Type B pancreatic cell (in vitro differentiated cells): Measurements from ENCODE around the gene KISS1R. TPM values are rescaled to one million over a fixed set of nuclear protein-coding genes. Genes with fewer than 3 reads are reported as not detected.

Experiments
- DNase-seq: peaks from one replicate; pipeline ENCODE4 v3.0.0; 2021; ENCODE audit warnings: mixed read lengths; ENCODE audit not compliant: unreplicated experiment; ENCODE audit errors: extremely low spot score
- H3K27ac Mint-ChIP-seq: 2 replicates; pipeline ENCODE4 v1.8.0; 2021; ENCODE audit warnings: mild to moderate bottlenecking, mixed read lengths
- H3K27me3 Mint-ChIP-seq: 2 replicates; pipeline ENCODE4 v1.8.0; 2021; ENCODE audit warnings: mixed read lengths
- H3K36me3 Mint-ChIP-seq: 2 replicates; pipeline ENCODE4 v1.8.0; 2021; ENCODE audit warnings: mixed read lengths
- H3K4me1 Mint-ChIP-seq: one replicate; pipeline ENCODE4 v1.8.0; 2021; ENCODE audit warnings: mixed read lengths; ENCODE audit not compliant: unreplicated experiment
- H3K4me3 Mint-ChIP-seq: 2 replicates; pipeline ENCODE4 v1.8.0; 2021; ENCODE audit warnings: mild to moderate bottlenecking, mixed read lengths
- H3K9me3 Mint-ChIP-seq: 2 replicates; pipeline ENCODE4 v1.8.0; 2021; ENCODE audit warnings: mixed read lengths
- total RNA-seq: library from RNA; stranded (reverse); gene quantifications from 2 replicates; pipeline ENCODE4 v1.2.1, GENCODE V29; 2021; ENCODE audit warnings: low replicate concordance
- TF ChIP-seq, protein P1 (sequence below): fragments of 200-600 bp; sonication (generic); conservative IDR thresholded peaks from 2 replicates; pipeline ENCODE4 v1.5.0; 2021; ENCODE audit warnings: antibody characterized with exemption, mild to moderate bottlenecking

Gene KISS1R
- total RNA-seq, 1 donor from 2014 or later: 1.2 TPM

DNA sequence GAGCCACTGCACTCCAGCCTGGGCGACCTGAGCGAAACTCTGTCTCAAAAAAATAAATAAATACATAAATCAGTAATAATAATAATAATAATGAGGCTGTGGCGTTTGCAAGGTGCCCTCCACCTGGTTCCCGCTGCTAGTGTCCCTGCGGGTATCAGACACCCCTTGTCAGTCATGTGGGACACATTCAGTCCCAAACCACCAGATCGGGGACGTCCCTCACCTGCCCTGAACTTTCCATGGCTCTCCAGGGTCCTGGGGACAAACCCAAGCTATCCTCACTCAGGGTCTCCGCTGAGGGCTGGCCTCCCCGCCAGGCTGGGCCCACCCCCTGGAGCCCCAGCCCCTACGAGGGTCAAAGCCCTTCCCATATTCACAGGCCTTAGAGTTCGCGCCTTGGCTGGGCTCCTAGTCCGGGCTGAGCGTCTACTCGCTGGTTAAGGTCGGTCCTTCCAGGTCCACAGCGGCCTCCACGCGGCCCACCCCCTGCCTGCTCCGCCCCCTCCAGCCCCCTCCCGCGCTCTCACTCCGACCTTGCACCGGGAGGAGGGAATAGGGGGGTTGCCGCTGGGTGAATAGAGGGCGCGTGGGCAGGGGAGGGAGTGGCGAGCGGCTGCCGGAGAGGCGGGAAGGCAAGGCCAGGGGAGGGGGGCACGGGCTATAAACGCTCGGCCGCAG is 349 bp upstream of the KISS1R start:
- Mint-ChIP-seq H3K4me1 (peaks cover 1% of the 10 kb centered on the region), H3K36me3 (no peaks in the 10 kb centered on the region), H3K4me3 (no peak overlapping the region), H3K27me3 (peaks cover 28% of the 10 kb centered on the region), H3K27ac (no peak overlapping the region), H3K9me3 (no peaks in the 10 kb centered on the region)
- TF ChIP-seq, protein P1, sequence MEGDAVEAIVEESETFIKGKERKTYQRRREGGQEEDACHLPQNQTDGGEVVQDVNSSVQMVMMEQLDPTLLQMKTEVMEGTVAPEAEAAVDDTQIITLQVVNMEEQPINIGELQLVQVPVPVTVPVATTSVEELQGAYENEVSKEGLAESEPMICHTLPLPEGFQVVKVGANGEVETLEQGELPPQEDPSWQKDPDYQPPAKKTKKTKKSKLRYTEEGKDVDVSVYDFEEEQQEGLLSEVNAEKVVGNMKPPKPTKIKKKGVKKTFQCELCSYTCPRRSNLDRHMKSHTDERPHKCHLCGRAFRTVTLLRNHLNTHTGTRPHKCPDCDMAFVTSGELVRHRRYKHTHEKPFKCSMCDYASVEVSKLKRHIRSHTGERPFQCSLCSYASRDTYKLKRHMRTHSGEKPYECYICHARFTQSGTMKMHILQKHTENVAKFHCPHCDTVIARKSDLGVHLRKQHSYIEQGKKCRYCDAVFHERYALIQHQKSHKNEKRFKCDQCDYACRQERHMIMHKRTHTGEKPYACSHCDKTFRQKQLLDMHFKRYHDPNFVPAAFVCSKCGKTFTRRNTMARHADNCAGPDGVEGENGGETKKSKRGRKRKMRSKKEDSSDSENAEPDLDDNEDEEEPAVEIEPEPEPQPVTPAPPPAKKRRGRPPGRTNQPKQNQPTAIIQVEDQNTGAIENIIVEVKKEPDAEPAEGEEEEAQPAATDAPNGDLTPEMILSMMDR: no peak
- peak; percentile 70 for DNase-seq

- Mint-ChIP-seq H3K9me3 (no peaks in the 10 kb centered on the region), H3K27ac (no peak overlapping the region), H3K4me3 (peak overlapping the region; percentile 70), H3K27me3 (peaks cover 28% of the 10 kb centered on the region), H3K36me3 (no peaks in the 10 kb centered on the region), H3K4me1 (peaks cover 5% of the 10 kb centered on the region)
- no peak for DNase-seq
- TF ChIP-seq, protein P1: no peak
Measured at GRCh38 chr19:918152-918437, 962 bp downstream of the KISS1R start.

DNA sequence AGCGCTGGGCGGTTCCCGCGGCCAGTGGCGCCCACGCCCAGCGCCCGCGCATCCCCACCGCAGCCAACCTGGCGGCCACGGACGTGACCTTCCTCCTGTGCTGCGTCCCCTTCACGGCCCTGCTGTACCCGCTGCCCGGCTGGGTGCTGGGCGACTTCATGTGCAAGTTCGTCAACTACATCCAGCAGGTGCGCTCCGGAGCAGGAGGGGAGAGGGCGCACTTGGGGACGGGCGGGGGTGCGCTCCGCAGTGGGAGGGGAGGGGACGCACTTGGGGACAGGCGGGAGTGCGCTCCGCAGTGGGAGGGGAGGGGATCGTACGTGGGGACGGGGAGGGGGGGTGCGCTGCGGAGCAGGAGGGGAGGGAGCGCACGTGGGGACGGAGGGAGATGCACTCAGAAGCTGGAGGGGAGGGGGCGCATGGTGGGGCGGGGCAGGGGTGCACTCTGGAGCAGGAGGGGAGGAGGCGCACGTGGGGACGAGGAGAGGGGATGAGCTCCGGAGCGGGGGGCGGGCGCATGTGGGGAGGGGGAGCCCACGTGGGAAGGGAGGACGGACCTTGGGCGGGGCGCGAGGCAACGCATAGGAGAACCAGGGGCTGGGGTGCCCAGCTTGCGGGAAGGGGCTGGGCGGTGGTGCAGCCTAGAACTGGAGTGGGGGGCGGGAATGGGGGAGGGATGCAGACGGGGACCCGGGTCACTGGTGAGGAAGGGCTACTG is 1.5 kb downstream of the KISS1R start:
- no peaks in the 10 kb centered on the region for H3K9me3 Mint-ChIP-seq
- no peak for DNase-seq
- H3K4me3 Mint-ChIP-seq: peak overlapping the region; percentile 22
- no peak overlapping the region for H3K27ac Mint-ChIP-seq
- H3K27me3 Mint-ChIP-seq: peaks cover 28% of the 10 kb centered on the region
- no peaks in the 10 kb centered on the region for H3K36me3 Mint-ChIP-seq
- TF ChIP-seq, protein P1: no peak
- peaks cover 5% of the 10 kb centered on the region for H3K4me1 Mint-ChIP-seq

DNA sequence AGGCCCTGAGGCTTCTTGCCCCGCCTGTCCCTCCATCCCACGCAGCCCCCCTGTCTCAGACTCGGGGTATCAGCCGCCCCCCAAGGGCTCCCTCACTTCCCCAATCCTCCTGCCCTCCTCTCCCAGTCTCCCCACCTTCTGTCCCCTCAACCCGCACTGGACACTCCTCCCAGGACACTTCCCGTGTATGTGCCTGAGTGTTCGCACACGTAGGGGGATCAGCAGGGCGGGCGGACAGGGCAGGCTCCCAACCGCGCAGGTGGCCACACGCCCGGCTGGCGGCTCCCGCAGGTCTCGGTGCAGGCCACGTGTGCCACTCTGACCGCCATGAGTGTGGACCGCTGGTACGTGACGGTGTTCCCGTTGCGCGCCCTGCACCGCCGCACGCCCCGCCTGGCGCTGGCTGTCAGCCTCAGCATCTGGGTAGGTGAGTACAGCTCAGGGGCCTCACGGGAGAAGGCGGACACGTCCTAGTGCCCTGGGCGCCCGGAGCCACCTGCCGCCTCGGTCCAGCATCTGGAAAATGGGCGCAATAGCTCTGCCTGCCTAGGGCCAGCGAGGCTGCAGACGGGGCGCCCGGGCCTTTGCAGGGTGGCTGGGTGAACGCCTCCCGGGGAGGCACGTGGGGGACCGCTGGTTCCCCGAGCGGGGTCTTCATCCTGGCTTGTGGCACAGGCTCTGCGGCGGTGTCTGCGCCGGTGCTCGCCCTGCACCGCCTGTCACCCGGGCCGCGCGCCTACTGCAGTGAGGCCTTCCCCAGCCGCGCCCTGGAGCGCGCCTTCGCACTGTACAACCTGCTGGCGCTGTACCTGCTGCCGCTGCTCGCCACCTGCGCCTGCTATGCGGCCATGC is 2.3 kb downstream of the KISS1R start:
- Mint-ChIP-seq H3K27me3 (peaks cover 28% of the 10 kb centered on the region), H3K36me3 (no peaks in the 10 kb centered on the region), H3K4me1 (peaks cover 5% of the 10 kb centered on the region), H3K27ac (no peak overlapping the region), H3K4me3 (peak overlapping the region; percentile 34), H3K9me3 (no peaks in the 10 kb centered on the region)
- DNase-seq: no peak
- TF ChIP-seq, protein P1: no peak

- no peak for DNase-seq
- Mint-ChIP-seq H3K36me3 (no peaks in the 10 kb centered on the region), H3K27ac (no peak overlapping the region), H3K4me1 (peaks cover 5% of the 10 kb centered on the region), H3K27me3 (peaks cover 22% of the 10 kb centered on the region), H3K4me3 (peak overlapping the region; percentile 82), H3K9me3 (no peaks in the 10 kb centered on the region)
- TF ChIP-seq, protein P1: no peak
Measured at GRCh38 chr19:920051-920864, 3.1 kb downstream of the KISS1R start.
